ENCODE measurements around the gene SYT1. TPM values are rescaled to one million over a fixed set of nuclear protein-coding genes. Genes with fewer than 3 reads are reported as not detected.

SYT1 gene
- total and polyA plus RNA-seq, 2 experiments from 2014 or later, result 48.7 to 51.7 TPM

DNA sequence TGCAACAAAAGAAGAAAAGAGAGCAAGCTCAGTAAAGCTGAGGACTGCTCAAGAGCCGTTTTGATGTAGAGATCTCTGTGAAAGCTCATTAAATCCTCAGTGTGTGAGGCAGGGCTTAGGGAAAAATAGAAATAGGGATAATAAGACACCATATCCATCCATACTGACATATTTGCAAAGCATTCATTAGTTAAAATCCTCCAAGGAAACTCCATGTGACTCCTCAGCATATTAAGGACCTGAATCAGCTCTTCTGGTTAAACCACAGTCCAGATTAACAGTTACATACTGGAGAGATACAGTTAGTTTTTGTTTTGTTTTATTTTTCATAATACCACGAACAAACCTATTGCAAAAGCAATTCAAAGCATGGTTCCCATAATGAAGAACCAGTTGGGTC lies 538.0 kb downstream of the SYT1 start (continued):
- TF ChIP-seq EZH2 (IDR thresholded peaks at IDR 0.05; ENCODE audit: low read depth, unreplicated experiment) (no peak), NANOG (IDR thresholded peaks at IDR 0.05; ENCODE audit: borderline replicate concordance) (no peak), ZNF331 (CRISPR knock-in tag; IDR thresholded peaks at IDR 0.05; ENCODE audit: low read depth) (no peak), CREB1 (CRISPR knock-in tag; IDR thresholded peaks at IDR 0.05; ENCODE audit: low read depth) (no peak), ZNF114 (CRISPR knock-in tag; IDR thresholded peaks at IDR 0.05) (no peak)
- TF ChIP-seq, protein P1, sequence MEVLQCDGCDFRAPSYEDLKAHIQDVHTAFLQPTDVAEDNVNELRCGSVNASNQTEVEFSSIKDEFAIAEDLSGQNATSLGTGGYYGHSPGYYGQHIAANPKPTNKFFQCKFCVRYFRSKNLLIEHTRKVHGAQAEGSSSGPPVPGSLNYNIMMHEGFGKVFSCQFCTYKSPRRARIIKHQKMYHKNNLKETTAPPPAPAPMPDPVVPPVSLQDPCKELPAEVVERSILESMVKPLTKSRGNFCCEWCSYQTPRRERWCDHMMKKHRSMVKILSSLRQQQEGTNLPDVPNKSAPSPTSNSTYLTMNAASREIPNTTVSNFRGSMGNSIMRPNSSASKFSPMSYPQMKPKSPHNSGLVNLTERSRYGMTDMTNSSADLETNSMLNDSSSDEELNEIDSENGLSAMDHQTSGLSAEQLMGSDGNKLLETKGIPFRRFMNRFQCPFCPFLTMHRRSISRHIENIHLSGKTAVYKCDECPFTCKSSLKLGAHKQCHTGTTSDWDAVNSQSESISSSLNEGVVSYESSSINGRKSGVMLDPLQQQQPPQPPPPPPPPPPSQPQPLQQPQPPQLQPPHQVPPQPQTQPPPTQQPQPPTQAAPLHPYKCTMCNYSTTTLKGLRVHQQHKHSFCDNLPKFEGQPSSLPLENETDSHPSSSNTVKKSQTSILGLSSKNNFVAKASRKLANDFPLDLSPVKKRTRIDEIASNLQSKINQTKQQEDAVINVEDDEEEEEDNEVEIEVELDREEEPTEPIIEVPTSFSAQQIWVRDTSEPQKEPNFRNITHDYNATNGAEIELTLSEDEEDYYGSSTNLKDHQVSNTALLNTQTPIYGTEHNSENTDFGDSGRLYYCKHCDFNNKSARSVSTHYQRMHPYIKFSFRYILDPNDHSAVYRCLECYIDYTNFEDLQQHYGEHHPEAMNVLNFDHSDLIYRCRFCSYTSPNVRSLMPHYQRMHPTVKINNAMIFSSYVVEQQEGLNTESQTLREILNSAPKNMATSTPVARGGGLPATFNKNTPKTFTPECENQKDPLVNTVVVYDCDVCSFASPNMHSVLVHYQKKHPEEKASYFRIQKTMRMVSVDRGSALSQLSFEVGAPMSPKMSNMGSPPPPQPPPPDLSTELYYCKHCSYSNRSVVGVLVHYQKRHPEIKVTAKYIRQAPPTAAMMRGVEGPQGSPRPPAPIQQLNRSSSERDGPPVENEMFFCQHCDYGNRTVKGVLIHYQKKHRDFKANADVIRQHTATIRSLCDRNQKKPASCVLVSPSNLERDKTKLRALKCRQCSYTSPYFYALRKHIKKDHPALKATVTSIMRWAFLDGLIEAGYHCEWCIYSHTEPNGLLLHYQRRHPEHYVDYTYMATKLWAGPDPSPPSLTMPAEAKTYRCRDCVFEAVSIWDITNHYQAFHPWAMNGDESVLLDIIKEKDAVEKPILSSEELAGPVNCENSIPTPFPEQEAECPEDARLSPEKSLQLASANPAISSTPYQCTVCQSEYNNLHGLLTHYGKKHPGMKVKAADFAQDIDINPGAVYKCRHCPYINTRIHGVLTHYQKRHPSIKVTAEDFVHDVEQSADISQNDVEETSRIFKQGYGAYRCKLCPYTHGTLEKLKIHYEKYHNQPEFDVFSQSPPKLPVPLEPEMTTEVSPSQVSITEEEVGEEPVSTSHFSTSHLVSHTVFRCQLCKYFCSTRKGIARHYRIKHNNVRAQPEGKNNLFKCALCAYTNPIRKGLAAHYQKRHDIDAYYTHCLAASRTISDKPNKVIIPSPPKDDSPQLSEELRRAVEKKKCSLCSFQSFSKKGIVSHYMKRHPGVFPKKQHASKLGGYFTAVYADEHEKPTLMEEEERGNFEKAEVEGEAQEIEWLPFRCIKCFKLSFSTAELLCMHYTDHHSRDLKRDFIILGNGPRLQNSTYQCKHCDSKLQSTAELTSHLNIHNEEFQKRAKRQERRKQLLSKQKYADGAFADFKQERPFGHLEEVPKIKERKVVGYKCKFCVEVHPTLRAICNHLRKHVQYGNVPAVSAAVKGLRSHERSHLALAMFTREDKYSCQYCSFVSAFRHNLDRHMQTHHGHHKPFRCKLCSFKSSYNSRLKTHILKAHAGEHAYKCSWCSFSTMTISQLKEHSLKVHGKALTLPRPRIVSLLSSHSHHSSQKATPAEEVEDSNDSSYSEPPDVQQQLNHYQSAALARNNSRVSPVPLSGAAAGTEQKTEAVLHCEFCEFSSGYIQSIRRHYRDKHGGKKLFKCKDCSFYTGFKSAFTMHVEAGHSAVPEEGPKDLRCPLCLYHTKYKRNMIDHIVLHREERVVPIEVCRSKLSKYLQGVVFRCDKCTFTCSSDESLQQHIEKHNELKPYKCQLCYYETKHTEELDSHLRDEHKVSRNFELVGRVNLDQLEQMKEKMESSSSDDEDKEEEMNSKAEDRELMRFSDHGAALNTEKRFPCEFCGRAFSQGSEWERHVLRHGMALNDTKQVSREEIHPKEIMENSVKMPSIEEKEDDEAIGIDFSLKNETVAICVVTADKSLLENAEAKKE (CRISPR knock-in tag; IDR thresholded peaks at IDR 0.05), result no peak

DNA sequence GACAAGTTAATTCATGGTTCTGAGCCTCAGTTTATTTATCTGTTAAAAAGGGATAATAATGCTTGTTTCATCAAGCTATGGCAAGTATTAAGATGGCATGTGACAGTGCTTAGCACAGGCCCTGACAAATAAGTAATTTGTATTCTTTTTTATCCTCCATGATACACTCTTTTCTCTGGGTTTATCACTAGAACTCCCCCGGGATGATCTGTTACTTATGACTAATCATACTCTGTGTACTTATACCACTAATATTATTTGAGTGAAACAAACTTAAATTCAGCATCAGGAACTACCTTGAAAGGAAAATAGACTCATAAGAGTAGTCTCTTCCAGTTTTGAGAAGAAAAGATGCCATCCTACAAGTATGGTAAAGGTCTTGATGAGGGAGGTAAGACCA lies 542.4 kb downstream of the SYT1 start:
- Histone ChIP-seq H3F3A (replicated peaks; ENCODE audit: low read depth) (no peaks in the 10 kb centered on the region), H3K36me3 (ENCODE audit: insufficient read depth) (no peaks in the 10 kb centered on the region), H3K9me2 (ENCODE audit: insufficient read depth) (no peaks in the 10 kb centered on the region; the same call in 1 of the 2 replicates), H3K27ac (ENCODE audit: low read depth) (no peak overlapping the region), H3K79me2 (replicated peaks; ENCODE audit: insufficient read depth) (no peaks in the 10 kb centered on the region), H2AFZ (no peak overlapping the region), H3K4me3 (no peak overlapping the region), H3K27me3 (ENCODE audit: insufficient read depth) (no peaks in the 10 kb centered on the region), H4K20me1 (replicated peaks; ENCODE audit: insufficient read depth) (no peaks in the 10 kb centered on the region), H3K4me1 (ENCODE audit: insufficient read depth) (peaks cover 32% of the 10 kb centered on the region), H3K4me2 (no peak overlapping the region)
- no peak overlapping the region for H3K27ac Mint-ChIP-seq
- H3K4me3 Mint-ChIP-seq, result no peak overlapping the region
- no peaks in the 10 kb centered on the region for H3K27me3 Mint-ChIP-seq (ENCODE audit: insufficient read depth, low read depth, poor library complexity)
- H3K9me3 Mint-ChIP-seq, result no peaks in the 10 kb centered on the region
- ATAC-seq (no peak), DNase-seq (ENCODE audit: low spot score) (no peak)
- H3K4me1 Mint-ChIP-seq, result peaks cover 43% of the 10 kb centered on the region
- TF ChIP-seq, protein P2, sequence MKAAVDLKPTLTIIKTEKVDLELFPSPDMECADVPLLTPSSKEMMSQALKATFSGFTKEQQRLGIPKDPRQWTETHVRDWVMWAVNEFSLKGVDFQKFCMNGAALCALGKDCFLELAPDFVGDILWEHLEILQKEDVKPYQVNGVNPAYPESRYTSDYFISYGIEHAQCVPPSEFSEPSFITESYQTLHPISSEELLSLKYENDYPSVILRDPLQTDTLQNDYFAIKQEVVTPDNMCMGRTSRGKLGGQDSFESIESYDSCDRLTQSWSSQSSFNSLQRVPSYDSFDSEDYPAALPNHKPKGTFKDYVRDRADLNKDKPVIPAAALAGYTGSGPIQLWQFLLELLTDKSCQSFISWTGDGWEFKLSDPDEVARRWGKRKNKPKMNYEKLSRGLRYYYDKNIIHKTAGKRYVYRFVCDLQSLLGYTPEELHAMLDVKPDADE (IDR thresholded peaks at IDR 0.05), result no peak
- no peak for TF ChIP-seq EZH2 (IDR thresholded peaks at IDR 0.05; ENCODE audit: low read depth, unreplicated experiment)
- no peak for TF ChIP-seq EZH2phosphoT487 (IDR thresholded peaks at IDR 0.05; ENCODE audit: unreplicated experiment)
- TF ChIP-seq JUNB (IDR thresholded peaks at IDR 0.05; ENCODE audit: unreplicated experiment), result no peak
- no peak for TF ChIP-seq ZNF114 (CRISPR knock-in tag; IDR thresholded peaks at IDR 0.05)
- H3K36me3 Mint-ChIP-seq (ENCODE audit: low read depth), result no peaks in the 10 kb centered on the region
